Endothelial cell (in vitro differentiated cells): ENCODE measurements around the gene TAF1B. TPM values are rescaled to one million over a fixed set of nuclear protein-coding genes. Genes with fewer than 3 reads are reported as not detected.

ENCODE experiments used
- DNase-seq: peaks from one replicate; pipeline ENCODE4 v3.0.0; 2021; ENCODE audit warnings: low spot score
- H3K27ac Mint-ChIP-seq: one replicate; pipeline ENCODE4 v1.8.0; 2021; ENCODE audit warnings: mixed read lengths, inconsistent platforms; ENCODE audit not compliant: unreplicated experiment
- H3K27me3 Mint-ChIP-seq: one replicate; pipeline ENCODE4 v1.8.0; 2021; ENCODE audit warnings: mild to moderate bottlenecking, moderate library complexity, mixed read lengths, inconsistent platforms; ENCODE audit not compliant: unreplicated experiment
- H3K36me3 Mint-ChIP-seq: one replicate; pipeline ENCODE4 v1.8.0; 2021; ENCODE audit warnings: mild to moderate bottlenecking, low read depth, mixed read lengths, inconsistent platforms; ENCODE audit not compliant: unreplicated experiment
- H3K4me1 Mint-ChIP-seq: one replicate; pipeline ENCODE4 v1.8.0; 2021; ENCODE audit warnings: mild to moderate bottlenecking, mixed read lengths, inconsistent platforms; ENCODE audit not compliant: unreplicated experiment
- H3K4me3 Mint-ChIP-seq: one replicate; pipeline ENCODE4 v1.8.0; 2021; ENCODE audit warnings: mild to moderate bottlenecking, mixed read lengths, inconsistent platforms; ENCODE audit not compliant: unreplicated experiment
- H3K9me3 Mint-ChIP-seq: one replicate; pipeline ENCODE4 v1.8.0; 2021; ENCODE audit warnings: mixed read lengths, inconsistent platforms; ENCODE audit not compliant: unreplicated experiment
- total RNA-seq: library from RNA; stranded (reverse); fragmentation: NEBNext Ultra II Directional; extraction: Animal tissue kit (Norgen Biotek cat#: 25700); gene quantifications from one replicate; pipeline ENCODE4 v1.2.1, GENCODE V29; 2021; ENCODE audit not compliant: unreplicated experiment
- TF ChIP-seq, protein P1 (sequence below): fragments of 200-600 bp; sonication (generic); IDR thresholded peaks from one replicate; pipeline ENCODE4 v1.5.0; 2021; ENCODE audit warnings: antibody characterized with exemption; ENCODE audit not compliant: unreplicated experiment

Gene TAF1B
- total RNA-seq, 1 donor from 2014 or later: 19.5 TPM

DNA sequence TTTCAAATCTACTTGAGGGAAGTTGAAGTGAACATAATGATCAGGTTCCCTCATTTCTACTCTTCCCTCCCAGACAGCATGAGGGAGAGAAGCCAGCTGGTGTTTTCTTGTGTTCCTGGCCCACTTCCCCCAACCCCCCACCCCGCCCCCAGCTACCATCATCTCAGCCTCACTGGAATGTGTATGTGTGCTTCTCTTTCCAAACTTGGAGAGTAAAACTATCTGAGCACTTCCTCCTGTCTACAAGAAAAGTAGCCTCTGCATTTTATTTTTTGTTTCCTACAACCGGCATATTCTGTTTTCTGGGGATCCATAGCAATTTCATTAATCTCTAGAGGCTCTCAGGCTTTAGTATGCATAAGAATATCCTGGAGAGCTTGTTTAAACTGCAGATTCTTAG is 54.6 kb downstream of the TAF1B start:
- TF ChIP-seq, protein P1, sequence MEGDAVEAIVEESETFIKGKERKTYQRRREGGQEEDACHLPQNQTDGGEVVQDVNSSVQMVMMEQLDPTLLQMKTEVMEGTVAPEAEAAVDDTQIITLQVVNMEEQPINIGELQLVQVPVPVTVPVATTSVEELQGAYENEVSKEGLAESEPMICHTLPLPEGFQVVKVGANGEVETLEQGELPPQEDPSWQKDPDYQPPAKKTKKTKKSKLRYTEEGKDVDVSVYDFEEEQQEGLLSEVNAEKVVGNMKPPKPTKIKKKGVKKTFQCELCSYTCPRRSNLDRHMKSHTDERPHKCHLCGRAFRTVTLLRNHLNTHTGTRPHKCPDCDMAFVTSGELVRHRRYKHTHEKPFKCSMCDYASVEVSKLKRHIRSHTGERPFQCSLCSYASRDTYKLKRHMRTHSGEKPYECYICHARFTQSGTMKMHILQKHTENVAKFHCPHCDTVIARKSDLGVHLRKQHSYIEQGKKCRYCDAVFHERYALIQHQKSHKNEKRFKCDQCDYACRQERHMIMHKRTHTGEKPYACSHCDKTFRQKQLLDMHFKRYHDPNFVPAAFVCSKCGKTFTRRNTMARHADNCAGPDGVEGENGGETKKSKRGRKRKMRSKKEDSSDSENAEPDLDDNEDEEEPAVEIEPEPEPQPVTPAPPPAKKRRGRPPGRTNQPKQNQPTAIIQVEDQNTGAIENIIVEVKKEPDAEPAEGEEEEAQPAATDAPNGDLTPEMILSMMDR: no peak
- Mint-ChIP-seq H3K9me3 (no peaks in the 10 kb centered on the region), H3K4me3 (no peak overlapping the region), H3K4me1 (peaks cover 22% of the 10 kb centered on the region), H3K27ac (peak overlapping the region; percentile 33), H3K27me3 (no peaks in the 10 kb centered on the region), H3K36me3 (no peaks in the 10 kb centered on the region)
- DNase-seq: no peak

DNA sequence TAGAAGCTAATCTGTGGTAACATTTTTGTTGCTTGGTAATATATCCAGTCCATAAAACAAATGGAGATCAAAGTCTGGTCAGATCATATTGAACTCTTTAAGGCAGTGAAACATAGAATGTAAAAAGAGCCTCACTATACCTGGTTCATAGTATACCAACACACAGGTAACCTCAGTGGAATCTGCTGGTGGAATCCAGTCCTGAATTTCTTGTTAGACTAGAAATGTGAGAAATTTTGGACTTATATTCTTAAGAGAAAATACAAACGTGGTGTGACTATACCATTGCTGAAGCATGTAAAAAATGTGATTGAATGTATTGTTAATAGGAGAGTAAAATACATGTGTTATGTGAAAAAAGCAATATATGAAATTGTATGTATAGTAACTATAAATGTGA is 62.1 kb downstream of the TAF1B start:
- TF ChIP-seq, protein P1: no peak
- Mint-ChIP-seq H3K27ac (no peak overlapping the region), H3K36me3 (no peaks in the 10 kb centered on the region), H3K4me1 (no peaks in the 10 kb centered on the region), H3K9me3 (no peaks in the 10 kb centered on the region), H3K27me3 (peaks cover 1% of the 10 kb centered on the region), H3K4me3 (no peak overlapping the region)
- DNase-seq: no peak

DNA sequence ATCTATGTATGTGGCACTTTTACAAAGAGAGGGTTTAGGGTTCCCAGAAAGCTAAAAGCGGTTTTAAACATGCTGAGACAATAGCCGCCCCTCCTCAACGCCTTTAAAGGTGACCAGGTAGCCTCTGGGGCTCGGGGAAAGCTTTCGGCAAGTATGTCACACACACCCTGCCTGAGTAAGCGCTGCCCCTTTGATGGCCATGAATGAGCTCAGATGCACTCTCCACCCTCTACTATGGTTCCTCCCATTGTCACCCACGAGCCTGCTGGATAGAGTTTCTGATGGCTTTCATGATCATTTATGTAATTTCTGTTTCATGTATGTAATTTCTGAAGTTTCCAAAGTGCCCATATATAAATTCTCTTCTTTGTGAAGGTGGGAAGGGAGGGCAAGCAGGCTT is 64.1 kb downstream of the TAF1B start:
- H3K9me3 Mint-ChIP-seq: no peaks in the 10 kb centered on the region
- no peaks in the 10 kb centered on the region for H3K4me1 Mint-ChIP-seq
- H3K27me3 Mint-ChIP-seq: peaks cover 1% of the 10 kb centered on the region
- no peak overlapping the region for H3K27ac Mint-ChIP-seq
- no peaks in the 10 kb centered on the region for H3K36me3 Mint-ChIP-seq
- no peak overlapping the region for H3K4me3 Mint-ChIP-seq
- TF ChIP-seq, protein P1: no peak
- no peak for DNase-seq

DNA sequence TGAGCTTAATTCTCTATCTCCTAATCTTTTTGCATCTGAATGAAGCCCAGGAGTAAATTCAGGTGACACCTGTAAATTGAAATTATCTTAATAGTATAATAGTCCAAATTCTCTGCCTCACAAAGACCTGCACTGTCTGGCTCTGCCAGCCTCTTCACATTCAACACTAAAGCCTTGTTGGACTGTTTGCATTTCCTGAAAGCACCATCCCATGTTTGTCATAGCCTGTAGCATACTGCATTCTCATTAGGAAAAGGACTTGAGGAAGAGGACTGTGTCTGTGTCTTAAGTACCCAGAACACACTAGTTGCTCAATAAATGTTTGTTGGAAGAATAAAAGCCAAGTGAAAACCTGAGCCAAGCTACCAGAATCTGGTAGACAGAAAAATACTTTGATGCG is 65.4 kb downstream of the TAF1B start:
- DNase-seq: no peak
- no peak overlapping the region for H3K27ac Mint-ChIP-seq
- no peak overlapping the region for H3K4me3 Mint-ChIP-seq
- TF ChIP-seq, protein P1: no peak
- no peaks in the 10 kb centered on the region for H3K36me3 Mint-ChIP-seq
- H3K4me1 Mint-ChIP-seq: no peaks in the 10 kb centered on the region
- no peaks in the 10 kb centered on the region for H3K9me3 Mint-ChIP-seq
- H3K27me3 Mint-ChIP-seq: peaks cover 1% of the 10 kb centered on the region

DNA sequence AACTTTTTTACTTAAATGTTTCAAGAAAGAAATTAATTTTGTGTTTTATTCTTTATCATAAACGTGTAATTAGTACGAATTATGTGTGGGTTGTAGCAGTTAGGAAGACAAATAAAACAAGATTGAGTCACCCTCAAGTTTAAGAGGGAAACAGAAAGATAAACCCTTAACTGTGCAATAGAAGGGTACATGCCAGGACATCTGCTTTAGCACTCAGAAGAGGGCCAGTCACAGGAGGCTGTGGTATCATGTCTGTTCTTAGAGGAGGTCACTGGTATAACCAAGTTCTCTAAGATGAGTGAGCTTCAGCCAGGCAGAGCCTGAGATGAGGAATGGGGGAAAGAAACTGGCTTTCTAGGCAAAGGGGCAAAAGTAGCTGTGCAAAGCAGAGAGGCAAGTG is 65.8 kb downstream of the TAF1B start:
- H3K27ac Mint-ChIP-seq: no peak overlapping the region
- H3K36me3 Mint-ChIP-seq: no peaks in the 10 kb centered on the region

More for the DNA sequence above, 65.8 kb downstream of the TAF1B start:
- no peaks in the 10 kb centered on the region for H3K9me3 Mint-ChIP-seq
- no peaks in the 10 kb centered on the region for H3K4me1 Mint-ChIP-seq
- DNase-seq: no peak
- peaks cover 1% of the 10 kb centered on the region for H3K27me3 Mint-ChIP-seq
- TF ChIP-seq, protein P1: no peak
- no peak overlapping the region for H3K4me3 Mint-ChIP-seq
